ENCODE measurements around the gene ITPR1.

GRCh38 chr3:4507024-4507596 lies 14.0 kb downstream of the ITPR1 start:
- no peak for TF ChIP-seq EZH2 (IDR thresholded peaks at IDR 0.05; ENCODE audit: insufficient read depth, low read length)
- no peak for TF ChIP-seq CTCF (IDR thresholded peaks at IDR 0.05; ENCODE audit: insufficient read depth, low read depth, low read length)
